OCI-LY3 (cell line): Measurements from ENCODE around the gene NT5E.

Source experiments
- H2AFZ ChIP-seq: fragments of 200-600, 300-600 bp; shearing (Covaris generic); 2 replicates; pipeline ENCODE4 v1.6.0; 2014; ENCODE audit warnings: antibody characterized with exemption, low read depth, low read length
- H3K27ac ChIP-seq: fragments of 200-600, 300-600 bp; sonication (generic); 2 replicates; pipeline ENCODE4 v1.5.1; 2014; ENCODE audit warnings: mild to moderate bottlenecking, low read length, moderate library complexity, mixed read lengths
- H3K27me3 ChIP-seq: fragments of 200-600, 300-600 bp; sonication (generic); 2 replicates; pipeline ENCODE4 v1.6.1; 2014; ENCODE audit warnings: low read depth, low read length, mixed read lengths
- H3K36me3 ChIP-seq: fragments of 200-600, 300-600 bp; sonication (generic); replicated peaks from 2 replicates; pipeline ENCODE3; 2014; ENCODE audit warnings: low read depth, low read length, mixed read lengths
- H3K4me1 ChIP-seq: fragments of 300-600, 200-600 bp; sonication (generic); 2 replicates; pipeline ENCODE4 v1.6.1; 2014; ENCODE audit warnings: low read length, mixed read lengths
- H3K4me2 ChIP-seq: fragments of 200-600, 300-600 bp; sonication (generic); 2 replicates; pipeline ENCODE4 v1.6.1; 2014; ENCODE audit warnings: low read length, mixed read lengths
- H3K4me3 ChIP-seq: fragments of 300-600, 200-600 bp; sonication (generic); 2 replicates; pipeline ENCODE4 v1.5.1; 2014; ENCODE audit warnings: antibody characterized with exemption, mild to moderate bottlenecking, low read length, moderate library complexity
- H3K79me2 ChIP-seq: fragments of 300-600, 200-600 bp; shearing (Covaris generic); 2 replicates; pipeline ENCODE4 v1.6.1; 2014; ENCODE audit warnings: mild to moderate bottlenecking, low read length, mixed read lengths
- H3K9ac ChIP-seq: fragments of 300-600, 200-600 bp; shearing (Covaris generic); 2 replicates; pipeline ENCODE4 v1.6.0; 2014; ENCODE audit warnings: mild to moderate bottlenecking, low read length, moderate library complexity
- H3K9me3 ChIP-seq: fragments of 200-600, 300-600 bp; shearing (Covaris generic); 2 replicates; pipeline ENCODE4 v1.6.1; 2014; ENCODE audit warnings: low read length, mixed read lengths; ENCODE audit not compliant: insufficient read depth
- H4K20me1 ChIP-seq: fragments of 200-600, 300-600 bp; sonication (generic); 2 replicates; pipeline ENCODE4 v1.6.1; 2016; ENCODE audit warnings: low read length, mixed read lengths; ENCODE audit not compliant: insufficient read depth
- CTCF ChIP-seq: fragments of 200-600, 300-600 bp; sonication (generic); IDR thresholded peaks from 2 replicates; pipeline ENCODE4 v1.5.1; 2014; ENCODE audit warnings: antibody characterized with exemption, low read length, low read depth
- EZH2phosphoT487 ChIP-seq: fragments of 200-600 bp; shearing (Covaris generic); IDR thresholded peaks from 2 replicates; pipeline ENCODE4 v1.6.1; 2018; ENCODE audit warnings: antibody characterized with exemption, mixed run types, low read depth

NT5E gene

GRCh38 chr6:85453490-85453889, 3.6 kb downstream of the NT5E start:
- no peak overlapping the region for H3K27ac ChIP-seq
- no peak overlapping the region for H2AFZ ChIP-seq
- no peaks in the 10 kb centered on the region for H4K20me1 ChIP-seq
- no peaks in the 10 kb centered on the region for H3K9me3 ChIP-seq
- no peaks in the 10 kb centered on the region for H3K27me3 ChIP-seq
- H3K36me3 ChIP-seq: no peaks in the 10 kb centered on the region
- H3K9ac ChIP-seq: no peak overlapping the region
- H3K79me2 ChIP-seq: no peaks in the 10 kb centered on the region
- no peaks in the 10 kb centered on the region for H3K4me1 ChIP-seq
- no peak for TF ChIP-seq CTCF
- no peak for TF ChIP-seq EZH2phosphoT487
- H3K4me2 ChIP-seq: no peak overlapping the region
- no peak overlapping the region for H3K4me3 ChIP-seq

GRCh38 chr6:85455471-85456026, 5.7 kb downstream of the NT5E start:
- Histone ChIP-seq H3K36me3 (no peaks in the 10 kb centered on the region), H3K79me2 (no peaks in the 10 kb centered on the region), H3K4me1 (no peaks in the 10 kb centered on the region), H3K27me3 (no peaks in the 10 kb centered on the region), H4K20me1 (no peaks in the 10 kb centered on the region), H3K4me2 (no peak overlapping the region), H3K27ac (no peak overlapping the region), H2AFZ (no peak overlapping the region), H3K9me3 (no peaks in the 10 kb centered on the region), H3K9ac (no peak overlapping the region), H3K4me3 (no peak overlapping the region)
- TF ChIP-seq CTCF (no peak), EZH2phosphoT487 (no peak)

- H3K4me1 ChIP-seq: no peaks in the 10 kb centered on the region
- no peaks in the 10 kb centered on the region for H3K36me3 ChIP-seq
- H4K20me1 ChIP-seq: no peaks in the 10 kb centered on the region
- H3K27me3 ChIP-seq: no peaks in the 10 kb centered on the region
- no peaks in the 10 kb centered on the region for H3K9me3 ChIP-seq
- no peak overlapping the region for H3K27ac ChIP-seq
- H3K79me2 ChIP-seq: no peaks in the 10 kb centered on the region
- no peak overlapping the region for H3K9ac ChIP-seq
- H3K4me3 ChIP-seq: no peak overlapping the region
- no peak overlapping the region for H2AFZ ChIP-seq
- no peak overlapping the region for H3K4me2 ChIP-seq
- no peak for TF ChIP-seq CTCF
Observed at GRCh38 chr6:85456782-85457181, 6.9 kb downstream of the NT5E start.

GRCh38 chr6:85458184-85458583, 8.3 kb downstream of the NT5E start:
- Histone ChIP-seq H3K79me2 (no peaks in the 10 kb centered on the region), H3K9me3 (no peaks in the 10 kb centered on the region), H4K20me1 (no peaks in the 10 kb centered on the region), H3K4me3 (no peak overlapping the region), H3K4me1 (no peaks in the 10 kb centered on the region), H3K27ac (no peak overlapping the region), H3K27me3 (no peaks in the 10 kb centered on the region), H3K9ac (no peak overlapping the region), H3K4me2 (no peak overlapping the region), H3K36me3 (no peaks in the 10 kb centered on the region), H2AFZ (no peak overlapping the region)
- no peak for TF ChIP-seq EZH2phosphoT487
- no peak for TF ChIP-seq CTCF
